Body of pancreas (tissue), 4 donors: Measurements from ENCODE around the gene MEAF6.

Experiments used
- POLR2A ChIP-seq, 3 donors: fragments of 450-650 bp; IDR thresholded peaks; one replicate each; pipeline ENCODE4 v1.6.1; 2016; ENCODE audit warnings: antibody characterized with exemption in 3 of 3, mild to moderate bottlenecking in 2 of 3
- TF ChIP-seq, protein P1 (sequence below), 7 experiments: fragments of 450-650 bp in 4 of 7; fragments of 200-600 bp in 3 of 7; sonication (generic) in 3 of 7; IDR thresholded peaks; one replicate each; pipeline ENCODE4 v1.5.1; 2016 to 2019; ENCODE audit warnings: antibody characterized with exemption in 7 of 7

DNA sequence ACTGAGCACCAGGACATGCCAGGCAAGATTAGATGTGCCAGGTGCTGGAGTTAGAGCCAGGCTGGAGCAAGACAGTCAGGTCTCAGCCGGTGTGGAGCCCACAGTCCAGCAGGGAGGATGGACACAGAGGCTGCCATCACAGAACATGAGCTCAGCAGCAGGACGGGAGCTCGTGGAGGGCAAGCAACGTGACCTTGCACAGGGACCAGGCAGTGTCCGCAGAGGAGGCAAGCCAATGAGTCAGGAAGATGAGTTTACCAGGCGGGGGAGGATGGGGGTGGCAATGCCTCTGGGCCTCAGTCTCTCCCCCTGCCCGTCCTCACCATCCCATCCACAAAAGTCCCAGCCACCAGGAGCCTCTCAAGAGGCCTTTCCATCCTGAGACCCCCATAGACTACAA is 60.9 kb downstream of the MEAF6 start:
- TF ChIP-seq, protein P1, sequence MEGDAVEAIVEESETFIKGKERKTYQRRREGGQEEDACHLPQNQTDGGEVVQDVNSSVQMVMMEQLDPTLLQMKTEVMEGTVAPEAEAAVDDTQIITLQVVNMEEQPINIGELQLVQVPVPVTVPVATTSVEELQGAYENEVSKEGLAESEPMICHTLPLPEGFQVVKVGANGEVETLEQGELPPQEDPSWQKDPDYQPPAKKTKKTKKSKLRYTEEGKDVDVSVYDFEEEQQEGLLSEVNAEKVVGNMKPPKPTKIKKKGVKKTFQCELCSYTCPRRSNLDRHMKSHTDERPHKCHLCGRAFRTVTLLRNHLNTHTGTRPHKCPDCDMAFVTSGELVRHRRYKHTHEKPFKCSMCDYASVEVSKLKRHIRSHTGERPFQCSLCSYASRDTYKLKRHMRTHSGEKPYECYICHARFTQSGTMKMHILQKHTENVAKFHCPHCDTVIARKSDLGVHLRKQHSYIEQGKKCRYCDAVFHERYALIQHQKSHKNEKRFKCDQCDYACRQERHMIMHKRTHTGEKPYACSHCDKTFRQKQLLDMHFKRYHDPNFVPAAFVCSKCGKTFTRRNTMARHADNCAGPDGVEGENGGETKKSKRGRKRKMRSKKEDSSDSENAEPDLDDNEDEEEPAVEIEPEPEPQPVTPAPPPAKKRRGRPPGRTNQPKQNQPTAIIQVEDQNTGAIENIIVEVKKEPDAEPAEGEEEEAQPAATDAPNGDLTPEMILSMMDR (IDR thresholded peaks at IDR 0.05): no peak
- TF ChIP-seq POLR2A (IDR thresholded peaks at IDR 0.05): no peak
